Measurements from ENCODE around the gene MACC1.
"Not testable (repeated sequence)": the region's sequence is repeated elsewhere in the genome, so short reads cannot be mapped to it uniquely, and the experiment has no call there.

The MACC1 gene

DNA sequence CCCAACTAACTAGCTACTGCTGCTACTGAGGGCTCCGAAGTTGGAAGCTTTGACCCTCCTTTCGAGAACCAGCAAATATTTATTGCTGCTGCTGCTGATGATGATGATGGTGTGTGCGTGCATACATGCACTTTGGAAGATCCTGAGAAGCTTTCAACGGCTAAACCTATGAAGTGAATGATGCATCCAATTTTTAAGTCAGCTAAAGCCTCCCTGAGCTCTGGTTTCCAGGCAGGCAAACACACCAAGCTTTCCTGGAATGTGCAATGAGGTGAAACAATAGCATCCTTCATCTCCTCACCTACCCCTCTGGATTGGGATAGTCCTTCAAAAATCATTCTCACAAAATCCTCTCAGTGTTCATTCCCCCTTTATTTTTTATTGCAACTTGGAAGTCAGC lies 13.9 kb downstream of the MACC1 start:
- DNase-seq: no peak

- DNase-seq: no peak
Observed at GRCh38 chr7:20201380-20201779, 15.8 kb downstream of the MACC1 start.

- DNase-seq: no peak
Observed at GRCh38 chr7:20200971-20201370, 16.2 kb downstream of the MACC1 start.

GRCh38 chr7:20200361-20200760 lies 16.8 kb downstream of the MACC1 start:
- DNase-seq: no peak

DNA sequence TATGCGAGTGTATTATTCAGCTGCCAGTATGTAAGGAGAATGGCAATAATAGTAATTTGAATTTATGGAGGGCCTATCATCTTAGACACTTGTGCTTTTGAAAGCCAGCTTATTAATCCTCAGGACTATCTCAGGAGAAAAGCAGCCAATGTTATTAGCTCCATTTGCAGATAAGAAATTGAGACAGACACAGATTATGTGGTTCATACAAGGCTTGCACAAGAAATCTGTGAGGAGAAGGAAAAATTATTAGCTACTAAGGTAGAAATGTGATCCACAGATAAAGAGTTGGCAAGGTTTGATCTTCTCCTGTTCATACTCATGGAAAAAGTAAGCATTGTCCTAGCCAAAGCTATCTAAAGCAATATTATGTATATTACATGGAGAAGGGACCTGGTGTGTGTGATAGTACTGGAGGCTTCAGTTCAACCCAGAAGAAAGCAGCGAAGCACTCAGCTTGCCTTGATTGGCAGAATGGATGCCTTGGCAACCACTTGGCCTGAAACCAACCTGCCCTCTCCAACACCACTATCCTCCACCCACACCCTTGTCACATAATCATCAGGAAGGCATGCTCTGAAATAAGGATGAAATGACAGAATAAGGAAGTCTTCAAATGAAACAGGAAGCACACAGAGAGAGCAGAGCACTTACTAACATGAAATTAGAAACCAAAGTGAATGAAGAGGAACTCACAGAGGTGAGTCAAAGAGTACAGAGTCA lies 18.0 kb downstream of the MACC1 start:
- DNase-seq: no peak

DNA sequence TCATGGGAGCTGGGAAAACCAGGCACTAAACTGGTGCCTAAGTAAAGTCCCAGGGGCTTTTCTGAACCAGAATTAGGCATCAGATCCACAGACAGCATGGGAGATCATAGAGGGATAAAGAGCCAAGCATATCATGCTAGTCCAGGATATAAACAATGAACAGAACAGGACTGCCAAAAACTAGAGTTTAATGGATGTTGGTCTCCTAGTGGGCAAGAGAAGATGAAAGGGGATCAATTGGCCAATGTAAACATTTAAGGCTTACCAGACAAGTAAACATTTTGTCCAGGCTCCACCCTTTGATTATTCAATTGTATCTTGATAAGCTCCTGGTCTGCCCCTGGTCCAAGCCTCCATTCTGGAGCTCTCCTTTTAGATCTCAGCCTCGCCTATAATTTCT lies 18.9 kb downstream of the MACC1 start:
- DNase-seq: no peak

GRCh38 chr7:20197837-20198236 lies 19.3 kb downstream of the MACC1 start:
- DNase-seq: no peak

DNA sequence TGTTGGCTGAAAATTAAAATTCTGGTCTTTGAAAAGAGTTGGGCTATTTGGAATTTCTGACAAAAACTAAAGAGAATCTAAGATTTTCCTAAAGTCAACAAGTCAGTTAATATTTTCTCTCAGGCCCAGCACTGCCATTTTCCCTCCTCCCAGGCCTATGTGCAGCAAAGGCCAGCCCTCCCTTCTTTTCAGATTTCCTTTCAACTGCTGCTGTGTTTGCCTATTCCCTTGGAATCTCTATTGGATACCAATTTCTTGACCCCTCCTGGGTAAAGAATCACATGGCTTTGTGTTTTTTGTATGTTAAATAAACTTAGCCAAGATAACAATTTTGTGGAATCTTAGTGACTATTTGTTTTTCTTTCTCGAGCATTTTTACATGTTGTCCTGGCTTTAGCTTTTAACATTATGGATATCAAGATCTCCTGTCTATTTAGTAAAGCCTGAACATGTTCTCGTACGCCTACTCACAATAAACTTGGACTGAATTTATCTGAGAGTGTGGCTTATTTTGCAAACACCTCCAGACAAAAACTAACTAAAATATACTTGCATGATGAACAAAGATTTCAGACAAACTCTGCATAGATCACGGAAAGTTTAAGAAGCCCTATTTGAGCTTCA lies 19.9 kb downstream of the MACC1 start:
- no peak for DNase-seq

DNA sequence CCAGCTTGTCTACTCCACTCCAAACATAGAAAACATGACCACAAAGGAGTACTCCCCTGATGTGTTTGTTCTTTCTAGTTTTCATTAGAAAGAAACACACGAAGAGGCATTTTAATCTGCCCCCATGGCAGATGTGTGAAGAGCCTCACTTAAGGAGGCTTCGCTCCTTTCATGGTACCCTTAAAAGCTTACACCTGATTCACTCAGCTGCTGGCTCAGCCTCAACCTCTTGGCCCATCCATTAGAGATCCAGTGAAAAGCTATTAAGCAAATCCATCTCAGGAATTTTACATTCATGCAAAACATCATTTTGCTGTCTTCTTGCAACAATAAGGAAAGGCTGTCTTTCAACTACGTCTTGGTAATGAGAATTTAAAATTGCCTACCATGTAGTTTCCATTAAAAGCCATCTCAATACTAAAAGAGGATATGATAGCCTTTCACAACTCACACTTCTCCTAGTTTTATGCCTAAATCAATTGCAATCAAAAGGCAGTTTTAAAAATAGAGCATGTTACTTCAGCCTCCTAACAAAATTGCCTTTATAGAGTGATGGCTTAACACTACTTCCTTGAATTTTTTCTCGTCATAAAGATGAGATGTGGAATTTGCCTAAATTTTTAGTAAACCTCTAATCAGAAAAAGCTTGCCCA lies 22.7 kb downstream of the MACC1 start:
- DNase-seq: no peak

DNA sequence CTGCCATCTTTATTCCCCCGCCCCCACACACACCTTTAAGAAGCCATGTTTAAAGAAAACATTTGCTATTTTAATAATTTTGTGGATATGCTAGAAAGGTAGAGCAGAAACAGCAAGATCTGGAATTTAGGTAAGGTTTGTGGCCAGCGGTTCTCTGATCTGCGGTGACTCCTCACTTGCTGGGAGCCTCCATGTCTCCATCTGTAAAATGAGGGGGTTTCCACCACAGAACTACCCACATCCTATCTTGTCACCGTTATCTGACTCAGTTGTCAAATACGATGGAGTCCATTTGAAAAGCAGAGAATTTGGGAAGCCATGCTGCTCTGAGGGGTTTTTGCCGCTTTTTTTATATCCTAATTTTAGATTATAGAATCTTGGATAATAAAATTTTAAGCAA lies 23.3 kb downstream of the MACC1 start:
- no peak for DNase-seq

GRCh38 chr7:20193242-20193777 lies 23.9 kb downstream of the MACC1 start:
- DNase-seq: no peak

- no peak for DNase-seq
Observed at GRCh38 chr7:20191391-20191869, 25.8 kb downstream of the MACC1 start.

DNA sequence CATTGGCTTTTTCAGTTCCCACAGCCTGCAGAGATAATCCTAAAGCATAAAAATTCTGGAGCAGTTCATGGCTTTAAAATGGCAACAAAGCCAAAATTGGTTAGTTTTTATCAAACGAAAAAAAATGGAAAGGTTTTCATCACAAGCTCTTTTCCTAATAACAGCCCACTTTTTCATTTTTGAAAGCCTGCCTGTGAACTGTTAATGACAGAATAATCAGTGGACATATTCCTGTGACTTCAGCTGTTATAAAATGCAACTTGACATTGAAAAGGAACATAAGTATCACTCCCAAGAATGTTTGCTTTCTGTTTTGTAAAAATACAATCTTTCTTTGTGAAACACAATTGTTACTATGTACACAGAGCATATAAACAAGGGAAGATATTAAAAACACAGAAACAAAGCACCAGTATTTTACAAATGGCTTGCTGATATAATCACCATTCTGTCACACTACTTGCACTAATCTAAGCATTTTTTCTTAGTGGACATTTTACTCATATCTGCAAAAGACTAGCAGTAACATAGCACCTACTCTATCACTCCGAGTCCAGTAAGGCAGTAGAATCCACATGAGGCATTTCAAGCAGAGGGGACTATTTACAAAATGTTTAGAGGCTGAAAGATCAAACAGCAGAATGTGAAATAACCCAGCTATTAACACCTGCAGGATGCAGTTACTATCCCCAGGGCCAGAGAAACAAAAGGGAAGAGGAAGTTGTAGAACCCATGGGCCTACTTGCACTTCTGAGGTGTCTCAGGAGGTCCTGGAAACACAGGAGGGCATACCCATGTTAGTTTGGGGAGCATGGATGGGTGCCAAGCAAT lies 26.4 kb downstream of the MACC1 start:
- DNase-seq: no peak

DNA sequence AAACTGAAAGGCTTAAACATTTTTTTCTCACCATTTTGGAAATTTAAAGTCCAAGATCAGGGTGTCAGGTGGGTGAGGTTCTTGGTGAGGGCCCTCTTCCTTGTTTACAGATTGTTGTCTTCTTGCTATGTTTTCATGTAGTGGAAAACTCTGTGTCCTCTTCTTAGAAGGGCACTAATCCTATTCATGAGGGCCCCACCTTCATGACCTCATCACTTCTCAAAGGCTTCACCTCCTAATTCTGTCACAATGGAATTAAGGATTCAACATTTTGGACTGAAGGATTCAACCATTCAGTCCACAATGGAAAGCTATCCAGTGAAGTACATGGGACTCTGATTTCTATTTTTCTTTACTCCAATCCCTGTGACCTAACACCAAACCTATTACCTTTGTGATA lies 27.3 kb downstream of the MACC1 start:
- no peak for DNase-seq

DNA sequence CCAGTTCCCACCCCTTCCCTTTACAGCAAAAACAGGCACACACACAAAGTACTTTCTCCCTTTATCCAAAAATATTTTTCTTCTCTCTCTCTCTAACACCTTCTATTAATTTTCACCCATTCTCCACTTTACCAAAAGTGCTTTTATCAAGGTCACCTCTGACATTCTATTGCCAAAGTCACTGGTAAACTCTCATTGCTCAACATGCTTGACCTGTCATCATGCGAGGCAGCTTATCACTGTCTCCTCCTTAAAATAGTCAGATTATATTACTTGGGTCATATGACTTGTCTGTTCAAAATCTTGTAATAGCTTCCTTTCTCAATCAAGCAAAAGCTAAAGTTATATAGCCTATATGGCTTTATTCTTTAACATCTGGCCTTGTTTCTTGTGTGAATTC lies 28.6 kb downstream of the MACC1 start:
- no peak for DNase-seq

DNA sequence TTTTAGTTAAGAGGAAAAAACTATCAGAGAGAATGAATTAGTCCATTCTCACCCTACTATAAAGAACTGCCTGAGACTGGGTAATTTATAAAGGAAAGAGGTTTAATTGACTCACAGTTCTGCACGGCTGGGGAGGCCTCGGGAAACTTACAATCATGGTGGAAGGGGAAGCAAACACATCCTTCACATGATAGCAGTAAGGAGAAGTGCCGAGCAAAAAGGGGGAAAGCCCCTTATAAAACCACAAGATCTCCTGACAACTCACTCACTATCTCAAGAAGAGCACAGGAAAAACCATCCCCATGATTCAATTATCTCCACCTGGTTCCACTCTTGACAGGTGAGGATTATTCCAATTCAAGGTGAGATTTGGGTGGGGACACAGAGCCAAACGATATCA lies 29.3 kb downstream of the MACC1 start:
- not testable (repeated sequence) for DNase-seq

GRCh38 chr7:20185988-20186387 lies 31.2 kb downstream of the MACC1 start:
- no peak for DNase-seq

DNA sequence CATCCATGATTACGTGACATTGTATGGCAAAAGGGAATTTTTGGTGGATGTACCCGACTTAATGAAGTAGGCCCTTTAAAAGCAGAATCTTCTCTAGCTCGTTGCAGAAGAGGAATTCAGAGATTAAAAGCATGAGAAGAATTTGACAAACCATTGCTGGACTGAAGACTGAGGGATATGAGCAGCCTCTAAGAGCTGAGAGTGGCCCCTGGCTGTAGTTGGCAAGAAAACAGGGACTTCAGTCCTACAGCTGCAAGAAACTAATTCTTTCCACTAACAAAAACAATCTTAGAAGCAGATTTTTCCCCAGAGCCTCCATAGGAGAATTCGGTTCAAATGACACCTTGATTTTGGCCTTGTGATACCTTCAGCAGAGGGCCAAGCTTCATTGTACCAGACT lies 34.1 kb downstream of the MACC1 start:
- DNase-seq: no peak

DNA sequence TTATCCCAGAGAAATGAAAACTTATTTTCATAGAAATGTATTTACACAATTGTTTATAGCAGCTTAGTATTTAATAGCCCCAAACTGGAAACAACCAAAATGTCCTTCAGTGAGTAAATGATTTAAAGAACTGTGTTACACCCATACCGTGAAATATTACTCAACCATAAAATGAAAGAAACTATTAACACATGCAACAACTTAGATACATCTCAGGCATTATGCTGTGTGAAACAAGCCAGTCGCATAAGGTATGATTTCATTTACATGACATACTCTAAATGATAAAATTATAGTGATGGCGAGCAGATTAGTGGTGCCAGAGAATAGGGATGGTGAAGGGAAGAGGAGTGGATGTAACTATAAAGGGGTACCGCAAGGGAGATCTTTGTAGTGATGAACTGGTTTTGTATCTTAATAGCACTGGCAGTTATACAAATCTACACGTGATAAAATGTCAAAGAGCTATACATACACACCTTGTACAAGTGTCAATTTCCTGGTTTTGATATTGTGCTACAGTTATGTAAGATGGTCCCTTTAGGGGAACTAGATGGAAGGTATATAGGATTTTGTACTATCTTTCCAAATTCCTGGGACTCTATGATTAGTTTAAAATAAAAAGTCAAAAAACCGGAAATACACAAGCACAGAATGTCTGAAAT lies 40.5 kb downstream of the MACC1 start:
- DNase-seq: no peak

GRCh38 chr7:20173828-20174227 lies 43.4 kb downstream of the MACC1 start:
- DNase-seq: no peak

- DNase-seq: no peak
Observed at GRCh38 chr7:20172736-20173334, 44.3 kb downstream of the MACC1 start.

- no peak for DNase-seq
Observed at GRCh38 chr7:20170633-20171032, 46.6 kb downstream of the MACC1 start.

Measured in NK-92 treated with Interleukin-12 subunit alpha and Interleukin-12 subunit beta, amount 100 ng/mL, for 24 hours (cell line).